Activated CD4-positive, CD25-positive, alpha-beta regulatory T cell treated with anti-CD3 and anti-CD28 coated beads, Interleukin-2, amount 50 U/mL, for 24 hours (primary cell): Measurements from ENCODE around the gene BIRC6.
"Not testable (repeated sequence)": the region's sequence is repeated elsewhere in the genome, so short reads cannot be mapped to it uniquely, and the experiment has no call there.

Experiments used
- ATAC-seq, 2 donors: fragments of 150-1000 bp; cut with Tn5 transposase; one replicate each; pipeline ENCODE4 v1.10.0; 2021; ENCODE audit warnings: mild to moderate bottlenecking in 1 of 2, moderate library complexity in 1 of 2

Gene BIRC6, protein sequence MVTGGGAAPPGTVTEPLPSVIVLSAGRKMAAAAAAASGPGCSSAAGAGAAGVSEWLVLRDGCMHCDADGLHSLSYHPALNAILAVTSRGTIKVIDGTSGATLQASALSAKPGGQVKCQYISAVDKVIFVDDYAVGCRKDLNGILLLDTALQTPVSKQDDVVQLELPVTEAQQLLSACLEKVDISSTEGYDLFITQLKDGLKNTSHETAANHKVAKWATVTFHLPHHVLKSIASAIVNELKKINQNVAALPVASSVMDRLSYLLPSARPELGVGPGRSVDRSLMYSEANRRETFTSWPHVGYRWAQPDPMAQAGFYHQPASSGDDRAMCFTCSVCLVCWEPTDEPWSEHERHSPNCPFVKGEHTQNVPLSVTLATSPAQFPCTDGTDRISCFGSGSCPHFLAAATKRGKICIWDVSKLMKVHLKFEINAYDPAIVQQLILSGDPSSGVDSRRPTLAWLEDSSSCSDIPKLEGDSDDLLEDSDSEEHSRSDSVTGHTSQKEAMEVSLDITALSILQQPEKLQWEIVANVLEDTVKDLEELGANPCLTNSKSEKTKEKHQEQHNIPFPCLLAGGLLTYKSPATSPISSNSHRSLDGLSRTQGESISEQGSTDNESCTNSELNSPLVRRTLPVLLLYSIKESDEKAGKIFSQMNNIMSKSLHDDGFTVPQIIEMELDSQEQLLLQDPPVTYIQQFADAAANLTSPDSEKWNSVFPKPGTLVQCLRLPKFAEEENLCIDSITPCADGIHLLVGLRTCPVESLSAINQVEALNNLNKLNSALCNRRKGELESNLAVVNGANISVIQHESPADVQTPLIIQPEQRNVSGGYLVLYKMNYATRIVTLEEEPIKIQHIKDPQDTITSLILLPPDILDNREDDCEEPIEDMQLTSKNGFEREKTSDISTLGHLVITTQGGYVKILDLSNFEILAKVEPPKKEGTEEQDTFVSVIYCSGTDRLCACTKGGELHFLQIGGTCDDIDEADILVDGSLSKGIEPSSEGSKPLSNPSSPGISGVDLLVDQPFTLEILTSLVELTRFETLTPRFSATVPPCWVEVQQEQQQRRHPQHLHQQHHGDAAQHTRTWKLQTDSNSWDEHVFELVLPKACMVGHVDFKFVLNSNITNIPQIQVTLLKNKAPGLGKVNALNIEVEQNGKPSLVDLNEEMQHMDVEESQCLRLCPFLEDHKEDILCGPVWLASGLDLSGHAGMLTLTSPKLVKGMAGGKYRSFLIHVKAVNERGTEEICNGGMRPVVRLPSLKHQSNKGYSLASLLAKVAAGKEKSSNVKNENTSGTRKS (N-terminal part only)

DNA sequence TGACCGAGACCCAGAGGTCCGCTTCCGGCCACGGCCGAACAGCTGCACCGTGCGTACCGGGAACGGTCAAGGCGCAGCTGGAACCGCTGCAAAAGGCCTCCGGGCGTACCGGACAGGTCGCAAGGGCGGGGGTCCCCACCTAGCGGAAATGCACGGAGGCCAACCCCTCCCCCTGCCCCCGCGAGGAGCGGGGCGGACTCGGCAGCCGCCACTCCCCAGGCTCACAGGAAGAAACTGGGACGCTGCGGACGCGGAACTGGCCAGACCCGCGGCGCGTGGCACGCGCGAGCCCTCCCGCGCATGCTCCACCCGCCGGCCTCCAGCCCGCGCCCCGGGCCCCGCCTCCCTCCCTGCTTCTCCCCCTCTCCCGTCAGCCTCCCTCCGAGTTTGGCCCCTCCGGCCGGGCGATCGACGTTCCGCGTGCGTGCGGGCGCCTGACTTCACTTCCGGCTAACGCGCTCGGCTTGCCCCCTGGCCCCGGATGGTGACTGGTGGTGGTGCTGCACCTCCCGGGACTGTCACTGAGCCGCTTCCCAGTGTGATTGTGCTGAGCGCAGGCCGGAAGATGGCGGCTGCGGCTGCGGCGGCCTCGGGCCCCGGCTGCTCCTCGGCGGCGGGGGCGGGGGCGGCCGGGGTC lies at the start of gene BIRC6:
Gene BIRC6 (plus strand): TSS at position 343 of the 637 bp plus-strand sequence. CDS start 139 bp downstream, at position 482.
- ATAC-seq, result peak; percentile 95 to 96

DNA sequence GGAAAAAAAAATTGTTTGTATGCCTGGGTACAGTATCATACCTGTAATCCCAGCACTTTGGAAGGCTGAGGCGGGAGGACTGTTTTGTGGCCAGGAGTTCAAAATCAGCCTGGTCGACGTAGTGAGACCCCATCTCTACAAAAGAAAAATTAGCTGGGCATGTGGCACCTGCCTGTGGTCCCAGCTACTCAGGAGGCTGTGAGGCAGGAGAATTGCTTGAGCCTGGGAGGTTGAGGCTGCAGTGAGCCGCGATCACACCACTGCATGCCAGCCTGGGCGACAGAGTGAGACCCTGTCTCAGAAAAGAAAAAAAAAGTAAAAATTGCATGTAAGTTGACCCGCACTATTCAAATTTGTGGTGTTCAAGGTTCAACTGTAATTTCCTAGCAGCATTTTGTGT lies 46.2 kb upstream of the BIRC6 start:
- no peak for ATAC-seq

DNA sequence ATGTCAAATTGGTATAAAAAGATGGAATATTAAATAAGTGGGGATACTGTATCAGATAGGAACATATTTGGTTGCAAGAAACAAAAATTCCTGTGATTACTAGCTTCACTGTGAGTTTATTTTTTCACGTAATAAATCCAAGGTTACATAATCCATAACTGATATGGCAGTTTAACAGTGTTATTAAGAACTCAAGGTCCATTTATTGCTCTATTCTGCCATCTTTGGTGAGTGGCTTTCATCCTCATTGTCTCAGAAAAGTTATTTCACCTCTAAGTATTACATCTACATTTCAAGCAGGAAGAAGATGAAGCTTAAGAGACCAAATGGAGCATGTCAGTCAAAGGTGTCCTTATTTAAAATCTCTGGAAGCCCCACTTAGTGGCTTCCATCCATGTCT lies 41.9 kb upstream of the BIRC6 start:
- ATAC-seq, result no peak

DNA sequence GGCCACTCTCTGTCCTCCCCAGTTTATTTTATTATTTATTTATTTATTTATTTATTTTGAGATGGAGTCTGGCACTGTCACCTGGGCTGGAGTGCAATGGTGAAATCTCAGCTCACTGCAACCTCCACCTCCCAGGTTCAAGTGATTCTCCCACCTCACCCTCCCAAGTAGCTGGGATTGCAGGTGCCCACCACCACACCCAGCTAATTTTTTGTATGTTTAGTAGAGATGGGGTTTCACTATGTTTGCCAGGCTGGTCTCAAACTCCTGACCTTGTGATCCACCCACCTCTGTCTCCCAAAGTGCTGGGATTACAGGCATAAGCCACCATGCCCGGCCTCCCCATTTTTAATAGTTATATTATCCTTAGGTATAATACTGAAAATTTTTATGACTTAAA lies 28.1 kb upstream of the BIRC6 start:
- not testable (repeated sequence) for ATAC-seq

DNA sequence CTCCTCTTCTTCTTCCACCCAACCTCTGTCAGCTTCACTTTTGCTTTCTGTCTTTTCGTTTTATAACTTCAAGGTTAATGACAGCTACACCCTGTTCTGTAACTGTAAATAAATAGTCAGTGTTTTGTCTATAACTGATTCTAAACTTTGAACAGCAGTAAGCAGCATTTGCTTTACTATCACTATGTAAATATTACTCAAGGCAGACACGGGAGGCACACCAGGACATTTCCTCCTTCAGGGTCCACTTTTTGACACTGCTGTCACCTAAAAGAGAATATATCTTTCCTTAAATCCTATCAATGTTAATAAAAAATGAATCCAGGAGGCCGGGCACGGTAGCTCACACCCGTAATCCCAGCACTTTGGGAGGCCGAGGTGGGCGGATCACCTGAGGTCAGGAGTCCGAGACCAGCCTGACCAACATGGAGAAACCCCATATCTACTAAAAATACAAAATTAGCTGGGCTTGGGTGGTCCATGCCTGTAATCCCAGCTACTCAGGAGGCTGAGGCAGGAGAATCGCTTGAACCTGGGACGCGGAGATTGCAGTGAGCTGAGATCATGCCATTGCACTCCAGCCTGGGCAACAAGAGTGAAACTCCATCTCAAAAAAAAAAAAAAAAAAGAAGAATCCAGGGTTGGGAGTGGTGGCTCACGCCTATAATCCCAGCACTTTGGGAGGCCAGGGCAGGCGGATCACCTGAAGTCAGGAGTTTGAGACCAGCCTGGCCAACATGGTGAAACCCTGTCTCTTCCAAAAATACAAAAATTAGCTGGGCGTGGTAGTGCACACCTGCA lies 27.4 kb upstream of the BIRC6 start:
- not testable (repeated sequence) for ATAC-seq

DNA sequence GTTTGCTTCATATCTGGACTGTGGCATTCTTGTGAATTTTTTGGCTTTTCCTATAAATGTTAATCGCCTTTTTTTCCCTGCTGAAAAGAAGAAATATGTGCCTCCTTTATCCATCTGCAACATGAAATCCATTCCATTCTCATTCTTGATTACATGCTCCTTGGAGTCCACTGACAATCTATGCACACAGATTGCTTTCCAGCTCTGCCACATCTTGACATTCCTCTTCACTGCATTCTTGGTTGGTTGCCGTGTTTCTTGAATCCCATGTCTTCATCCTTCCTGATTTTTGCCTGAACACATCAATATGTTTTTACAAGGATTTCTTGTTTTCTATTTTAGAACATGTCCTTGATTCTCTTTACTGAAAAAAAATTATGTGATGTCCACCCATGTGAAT lies 26.7 kb upstream of the BIRC6 start:
- no peak for ATAC-seq

DNA sequence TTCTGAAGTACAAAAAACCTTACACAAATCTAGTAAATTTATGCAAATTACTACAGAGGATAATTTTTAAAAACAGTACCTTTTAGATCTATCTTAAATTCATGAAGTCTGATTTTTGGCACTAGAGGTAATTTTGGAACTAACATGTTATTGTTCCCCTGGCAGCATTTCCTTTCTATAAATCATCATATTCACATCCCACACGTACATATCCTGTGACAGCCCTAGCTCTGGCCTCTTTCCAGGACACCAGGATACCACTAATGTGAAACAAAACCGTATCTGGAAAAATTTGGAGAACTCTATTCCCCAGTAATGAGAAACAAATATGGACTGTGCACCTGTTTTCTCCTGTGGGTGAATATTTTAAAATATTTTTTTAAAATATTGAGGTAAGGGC lies 14.0 kb upstream of the BIRC6 start:
- ATAC-seq, result no peak

DNA sequence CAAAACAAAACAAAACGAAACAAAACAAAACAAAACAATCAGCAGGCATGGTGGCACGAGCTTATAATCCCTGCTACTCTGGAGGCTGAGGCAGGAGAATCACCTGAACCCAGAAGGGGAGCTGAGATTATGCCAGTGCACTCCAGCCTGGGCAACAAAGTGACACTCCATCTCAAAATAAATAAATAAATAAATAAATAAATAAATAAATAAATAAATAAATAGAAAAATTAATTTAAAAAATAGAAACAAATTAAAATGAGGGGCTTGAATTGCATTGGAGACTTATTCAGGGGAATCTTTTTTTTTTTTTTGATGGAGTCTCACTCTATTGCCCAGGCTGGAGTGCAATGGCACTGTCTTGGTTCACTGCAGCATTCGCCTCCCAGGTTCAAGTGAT lies 6.0 kb upstream of the BIRC6 start:
- ATAC-seq, result not testable (repeated sequence)

DNA sequence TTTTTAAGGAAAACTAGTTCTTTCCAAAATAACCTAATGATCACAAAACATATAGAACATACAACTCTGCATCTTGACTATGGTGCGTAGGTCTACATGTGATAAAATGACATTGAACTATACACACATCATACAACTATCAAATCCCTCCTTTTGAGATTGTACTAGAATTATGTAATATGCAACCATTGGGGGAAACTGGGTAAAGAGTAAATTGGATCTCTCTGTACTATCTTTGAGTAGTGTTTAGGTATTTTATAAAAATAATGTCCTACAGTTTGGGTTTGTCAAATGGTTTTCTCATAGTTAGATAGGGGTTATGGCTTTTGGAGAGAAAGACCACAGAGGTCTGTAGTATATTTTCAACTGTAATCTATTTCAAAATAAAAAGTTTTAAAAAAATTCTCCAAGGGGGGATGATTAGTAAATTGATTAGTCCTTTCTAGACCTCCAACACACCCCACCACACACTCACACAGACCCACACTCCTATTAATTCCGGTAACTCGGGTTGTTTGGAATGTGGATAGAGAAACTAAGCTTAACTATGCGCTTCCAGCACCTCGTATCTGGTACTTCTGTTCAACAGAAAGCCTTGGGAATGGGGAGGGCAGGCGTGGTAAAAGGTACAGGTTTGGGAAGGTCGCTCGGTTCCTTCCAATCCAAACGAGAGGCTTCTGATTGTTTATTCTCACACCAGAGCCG lies 695 bp upstream of the BIRC6 start:
- no peak for ATAC-seq

DNA sequence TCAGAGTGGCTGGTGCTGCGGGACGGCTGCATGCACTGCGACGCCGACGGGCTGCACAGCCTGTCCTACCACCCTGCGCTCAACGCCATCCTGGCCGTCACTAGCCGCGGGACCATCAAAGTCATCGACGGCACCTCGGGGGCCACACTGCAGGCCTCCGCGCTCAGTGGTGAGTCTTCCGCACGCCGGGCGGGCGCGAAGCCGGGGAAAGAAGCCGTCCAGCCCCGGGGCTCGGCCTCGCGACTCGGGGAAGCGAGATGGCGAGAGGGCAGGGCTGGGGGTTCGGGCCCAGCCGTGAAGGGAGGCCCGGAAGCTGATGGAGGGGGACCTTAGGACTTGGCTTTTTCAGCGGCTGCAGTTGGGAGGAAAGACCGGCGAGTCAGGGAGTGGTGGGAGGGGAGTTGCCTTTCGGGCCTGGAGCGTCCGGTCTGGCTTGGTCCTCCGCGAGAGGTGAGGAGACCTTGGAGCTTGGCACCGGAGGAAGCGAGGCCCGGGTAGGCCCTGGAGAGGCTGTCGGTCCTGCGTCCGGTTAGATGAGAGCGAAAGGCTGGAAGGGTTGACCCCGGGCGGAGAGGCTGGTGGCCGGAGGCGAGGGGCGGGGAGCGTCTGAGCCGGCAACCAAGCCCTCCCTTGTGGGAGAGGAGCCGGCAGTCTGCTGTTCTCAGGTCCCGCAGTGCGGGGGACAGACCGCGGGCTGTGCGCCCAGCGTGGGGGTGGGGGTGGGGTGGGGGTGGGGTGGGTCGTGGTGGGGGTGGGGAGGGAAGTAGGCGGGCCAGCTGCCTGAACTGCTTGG lies 691 bp downstream of the BIRC6 start:
- ATAC-seq, result peak; percentile 3 to 11

DNA sequence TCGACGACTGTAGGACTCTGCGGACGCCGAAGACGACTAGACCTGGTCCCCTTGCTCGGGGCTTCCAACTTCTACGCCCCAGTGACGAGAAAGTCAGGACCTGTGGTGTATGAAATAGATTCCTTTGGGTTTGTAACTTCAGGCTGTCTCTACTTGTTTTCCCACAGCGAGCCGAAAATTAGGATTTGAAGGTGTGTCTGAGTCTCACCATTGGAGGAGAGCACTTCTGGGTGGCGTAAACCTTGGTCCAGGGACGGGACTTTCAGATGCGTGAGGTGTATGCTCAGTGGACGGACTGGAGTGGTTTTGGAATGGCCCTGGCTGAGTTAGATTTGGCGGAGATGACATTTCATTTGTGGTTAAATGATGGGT lies 1.3 kb downstream of the BIRC6 start:
- ATAC-seq, result no peak

DNA sequence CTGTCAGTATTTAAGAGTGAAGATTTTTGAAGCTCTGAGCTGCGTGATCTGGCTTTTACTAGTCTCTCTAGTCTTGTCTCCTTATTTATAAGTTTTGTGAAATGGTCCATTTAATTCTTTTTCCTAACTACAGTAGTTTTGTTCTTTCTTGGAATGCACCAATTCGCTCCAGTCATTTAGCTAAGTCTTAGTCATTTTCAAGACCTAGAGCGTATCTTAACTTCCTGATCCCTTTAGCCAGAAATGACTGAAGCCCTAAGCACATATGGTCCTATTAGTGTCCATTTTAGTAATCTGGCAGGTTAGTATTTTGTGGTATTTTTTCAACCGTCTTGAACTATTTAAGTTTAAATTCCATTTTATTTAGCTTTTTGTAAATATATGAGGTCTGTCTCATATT lies 3.6 kb downstream of the BIRC6 start:
- ATAC-seq, result no peak

DNA sequence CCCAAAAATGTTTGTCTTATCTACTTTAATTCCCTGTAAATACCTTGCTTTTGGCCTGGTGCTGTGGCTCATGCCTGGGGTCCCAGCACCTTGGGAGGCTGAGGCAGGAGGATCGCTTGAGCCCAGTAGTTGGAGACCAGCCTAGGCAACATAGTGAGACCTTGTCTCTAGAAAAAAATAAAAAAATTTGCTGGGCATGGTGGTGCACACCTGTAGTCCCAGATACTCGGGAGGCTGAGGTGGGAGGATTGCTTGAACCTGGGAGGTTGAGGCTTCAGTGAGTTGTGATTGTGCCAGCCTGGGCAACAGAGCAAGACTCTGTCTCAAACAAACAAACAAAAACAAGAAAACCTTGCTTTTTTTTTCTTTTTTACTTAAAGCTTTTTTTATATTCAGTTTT lies 6.2 kb downstream of the BIRC6 start:
- ATAC-seq, result not testable (repeated sequence)

DNA sequence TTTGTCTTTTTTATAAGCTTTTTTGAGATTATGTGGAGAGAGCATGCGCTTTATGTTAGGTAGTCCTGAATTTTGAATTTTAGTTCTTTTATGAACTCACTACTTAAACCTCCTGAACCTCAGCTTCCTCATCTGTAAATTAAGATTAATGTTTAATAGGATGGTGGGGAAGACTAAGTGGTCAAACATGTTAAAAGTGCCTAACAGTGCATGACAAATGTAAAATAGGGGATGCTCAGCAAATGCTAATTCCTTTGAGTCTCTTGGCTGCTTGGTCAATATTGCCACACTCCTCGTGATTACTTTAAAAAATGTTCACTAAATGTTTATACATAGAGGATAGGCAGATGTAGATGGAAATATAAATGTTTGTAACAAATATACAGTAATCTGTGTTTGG lies 6.8 kb downstream of the BIRC6 start:
- no peak for ATAC-seq

DNA sequence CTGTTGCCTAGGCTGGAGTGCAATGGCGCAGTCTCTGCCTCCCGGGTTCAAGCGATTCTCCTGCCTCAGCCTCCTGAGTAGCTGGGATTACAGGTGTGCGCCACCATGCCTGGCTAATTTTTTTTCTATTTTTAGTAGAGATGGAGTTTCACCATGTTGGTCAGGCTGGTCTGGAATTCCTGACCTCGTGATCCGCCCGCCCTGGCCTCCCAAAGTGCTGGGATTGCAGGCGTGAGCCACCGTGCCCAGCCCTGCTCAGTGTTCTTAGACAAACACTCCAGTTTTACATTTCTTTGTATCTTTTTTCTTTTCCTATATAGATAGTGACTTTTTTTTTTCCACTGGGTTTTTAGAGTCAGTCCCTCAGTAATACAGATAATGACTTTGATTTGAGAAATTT lies 7.5 kb downstream of the BIRC6 start:
- not testable (repeated sequence) for ATAC-seq

DNA sequence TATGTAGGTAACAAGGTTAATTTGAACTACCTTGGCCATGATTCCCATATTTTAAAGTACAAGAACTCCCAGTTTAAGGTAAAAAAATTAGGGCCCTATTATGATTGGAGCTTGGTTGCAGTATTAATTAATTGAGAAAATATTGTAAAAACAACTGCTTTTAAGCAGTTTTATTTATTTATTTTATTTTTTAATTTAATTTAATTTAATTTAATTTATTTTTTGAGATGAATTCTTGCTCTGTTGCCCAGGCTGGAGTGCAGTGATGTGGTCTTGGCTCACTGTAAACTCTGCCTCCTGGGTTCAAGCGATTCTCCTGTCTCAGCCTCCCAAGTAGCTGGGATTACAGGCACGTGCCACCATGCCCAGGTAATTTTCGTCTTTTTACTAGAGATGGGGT lies 8.9 kb downstream of the BIRC6 start:
- ATAC-seq, result not testable (repeated sequence)

DNA sequence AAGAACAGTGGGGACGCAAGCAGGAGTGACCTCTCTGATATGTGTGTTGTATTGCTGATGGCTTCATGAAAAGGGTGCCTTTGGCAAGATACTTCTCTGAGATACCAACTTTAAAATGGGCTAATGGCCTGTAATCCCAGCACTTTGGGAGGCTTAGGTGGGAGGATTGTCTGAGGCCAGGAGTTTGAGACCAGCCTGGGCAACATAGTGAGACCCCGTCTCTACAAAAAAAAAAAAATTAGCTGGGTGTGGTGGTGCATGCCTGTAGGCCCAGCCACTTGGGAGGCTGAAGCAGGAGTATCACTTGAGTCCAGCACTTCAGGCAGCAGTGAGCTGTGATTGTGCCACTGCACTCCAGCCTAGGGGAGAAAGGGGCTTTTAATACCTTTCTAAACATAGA lies 9.8 kb downstream of the BIRC6 start:
- no peak for ATAC-seq

DNA sequence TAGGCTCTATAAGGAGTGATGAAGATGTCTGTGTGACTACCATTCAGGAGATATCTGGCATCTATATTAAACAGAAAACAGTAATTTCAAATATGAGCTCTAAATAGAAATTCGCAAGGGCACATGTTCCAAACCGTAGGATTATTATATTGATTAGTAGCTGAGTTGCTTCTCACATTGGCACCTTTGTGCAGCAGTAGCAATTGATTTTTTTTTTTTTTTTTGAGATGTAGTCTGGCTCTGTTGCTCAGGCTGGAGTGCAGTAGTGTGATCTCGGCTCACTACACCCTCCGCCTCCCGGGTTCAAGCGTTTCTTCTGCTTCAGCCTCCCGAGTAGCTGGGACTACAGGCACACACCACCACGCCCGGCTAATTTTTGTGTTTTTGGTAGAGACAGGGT lies 12.4 kb downstream of the BIRC6 start:
- ATAC-seq, result no peak

DNA sequence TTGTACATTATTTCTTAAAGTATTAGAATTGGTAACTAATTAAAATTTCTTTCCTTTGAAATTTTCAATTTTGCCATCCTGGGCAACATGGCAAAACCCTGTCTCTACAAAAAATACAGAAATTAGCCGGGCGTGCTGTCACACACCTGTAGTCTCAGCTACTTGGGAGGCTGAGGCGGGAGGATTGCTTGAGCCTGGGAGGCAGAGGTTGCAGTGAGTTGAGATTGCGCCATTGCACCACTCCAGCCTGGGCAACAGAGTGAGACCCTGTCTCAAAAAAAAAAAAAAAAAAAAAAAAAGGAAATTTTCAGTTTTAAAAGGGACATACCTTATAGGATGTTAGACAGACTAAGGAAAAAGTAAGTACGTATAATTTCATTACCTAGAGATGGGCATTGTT lies 14.1 kb downstream of the BIRC6 start:
- not testable (repeated sequence) for ATAC-seq

DNA sequence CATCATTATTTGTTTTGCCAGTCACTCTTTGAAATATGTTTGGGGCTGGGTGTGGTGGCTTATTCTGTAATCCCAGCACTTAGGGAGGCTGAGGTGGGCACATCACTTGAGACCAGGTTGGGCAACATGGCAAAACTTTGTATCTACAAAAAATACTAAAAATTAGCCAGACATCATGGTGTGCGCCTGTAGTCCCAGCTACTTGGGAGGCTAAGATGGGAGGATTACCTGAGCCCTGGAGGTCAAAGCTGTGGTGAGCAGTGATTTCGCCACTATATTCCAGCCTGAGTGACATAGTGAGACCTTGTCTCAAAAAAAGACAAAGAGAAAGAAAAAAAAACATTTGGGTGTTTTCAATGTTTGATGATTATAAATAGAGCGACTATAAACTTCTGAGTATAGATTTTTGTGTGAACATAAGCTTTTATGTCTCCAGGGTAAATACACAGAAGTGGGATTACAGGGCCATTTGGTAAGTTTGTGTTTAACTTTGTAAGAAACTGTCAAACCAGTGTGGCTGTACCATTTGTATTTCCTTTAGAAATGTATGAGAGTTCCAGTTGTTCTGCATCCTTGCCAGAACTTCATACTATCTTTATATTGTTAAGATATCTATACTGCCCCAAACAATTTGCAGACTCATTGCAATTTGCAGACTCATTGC lies 15.8 kb downstream of the BIRC6 start:
- no peak for ATAC-seq
